Loucy (cell line): ENCODE results near the gene SLC25A12.

Source experiments
- H2AFZ ChIP-seq: fragments of 200-600 bp; sonication (generic); 2 replicates; pipeline ENCODE4 v1.6.0; 2016; ENCODE audit warnings: antibody characterized with exemption, mild to moderate bottlenecking, low read length, moderate library complexity
- H3F3A ChIP-seq: fragments of 200-600 bp; 2 replicates; pipeline ENCODE4 v1.6.0; 2016; ENCODE audit warnings: antibody characterized with exemption, low read depth, mild to moderate bottlenecking
- H3K27me3 ChIP-seq: fragments of 200-600 bp; sonication (generic); 2 replicates; pipeline ENCODE4 v1.6.1; 2014; ENCODE audit warnings: low read length, mild to moderate bottlenecking; ENCODE audit not compliant: insufficient read depth, poor library complexity, severe bottlenecking
- H3K36me3 ChIP-seq: fragments of 200-600 bp; sonication (generic); 2 replicates; pipeline ENCODE4 v1.6.1; 2016; ENCODE audit warnings: low read length; ENCODE audit not compliant: insufficient read depth
- H3K4me1 ChIP-seq: fragments of 200-600 bp; sonication (generic); 2 replicates; pipeline ENCODE4 v1.5.1; 2014; ENCODE audit warnings: low read length, mild to moderate bottlenecking; ENCODE audit not compliant: insufficient read depth, poor library complexity, severe bottlenecking
- H3K4me2 ChIP-seq: fragments of 200-600 bp; sonication (generic); 2 replicates; pipeline ENCODE4 v1.6.0; 2014; ENCODE audit warnings: antibody characterized with exemption, low read length, low read depth, mild to moderate bottlenecking; ENCODE audit not compliant: poor library complexity, severe bottlenecking
- H3K4me3 ChIP-seq: fragments of 200-600 bp; sonication (generic); 2 replicates; pipeline ENCODE4 v1.5.1; 2014; ENCODE audit warnings: low read length, mild to moderate bottlenecking, mixed read lengths; ENCODE audit not compliant: poor library complexity, severe bottlenecking
- H3K79me2 ChIP-seq: fragments of 200-600 bp; sonication (generic); 2 replicates; pipeline ENCODE4 v1.6.1; 2014; ENCODE audit warnings: low read length; ENCODE audit not compliant: insufficient read depth
- H3K9ac ChIP-seq: fragments of 200-600 bp; sonication (generic); 2 replicates; pipeline ENCODE4 v1.6.0; 2014; ENCODE audit warnings: mild to moderate bottlenecking, low read depth, low read length, moderate library complexity; ENCODE audit not compliant: poor library complexity, severe bottlenecking
- H3K9me2 ChIP-seq: fragments of 200-600 bp; sonication (generic); replicated peaks from 2 replicates; pipeline ENCODE4 v1.6.1; 2016; ENCODE audit warnings: low read depth, low read length, mixed read lengths
- H3K9me3 ChIP-seq: fragments of 200-600 bp; sonication (generic); 2 replicates; pipeline ENCODE4 v1.6.1; 2014; ENCODE audit warnings: mild to moderate bottlenecking, antibody characterized with exemption, low read length, low read depth; ENCODE audit not compliant: insufficient read depth
- H4K20me1 ChIP-seq: fragments of 200-600 bp; sonication (generic); 2 replicates; pipeline ENCODE4 v1.6.0; 2014; ENCODE audit warnings: antibody characterized with exemption, low read length, mild to moderate bottlenecking; ENCODE audit not compliant: insufficient read depth, poor library complexity, severe bottlenecking
- EZH2phosphoT487 ChIP-seq: fragments of 200-600 bp; IDR thresholded peaks from 2 replicates; pipeline ENCODE4 v1.6.1; 2018; ENCODE audit warnings: antibody characterized with exemption, mild to moderate bottlenecking, moderate library complexity, borderline replicate concordance
- TF ChIP-seq, protein P1 (sequence below): fragments of 200-600 bp; sonication (generic); conservative IDR thresholded peaks from 2 replicates; pipeline ENCODE4 v1.5.1; 2014; ENCODE audit warnings: mild to moderate bottlenecking, antibody characterized with exemption, low read length

The SLC25A12 gene

GRCh38 chr2:171788316-171788993, 105.6 kb downstream of the SLC25A12 start:
- H3F3A ChIP-seq = no peaks in the 10 kb centered on the region
- no peaks in the 10 kb centered on the region for H3K4me1 ChIP-seq
- no peaks in the 10 kb centered on the region for H4K20me1 ChIP-seq
- no peak overlapping the region for H2AFZ ChIP-seq
- no peak overlapping the region for H3K4me3 ChIP-seq
- H3K9me2 ChIP-seq = no peaks in the 10 kb centered on the region
- H3K9me3 ChIP-seq = no peaks in the 10 kb centered on the region
- no peak overlapping the region for H3K4me2 ChIP-seq
- H3K79me2 ChIP-seq = no peaks in the 10 kb centered on the region
- TF ChIP-seq EZH2phosphoT487 = no peak
- TF ChIP-seq, protein P1, sequence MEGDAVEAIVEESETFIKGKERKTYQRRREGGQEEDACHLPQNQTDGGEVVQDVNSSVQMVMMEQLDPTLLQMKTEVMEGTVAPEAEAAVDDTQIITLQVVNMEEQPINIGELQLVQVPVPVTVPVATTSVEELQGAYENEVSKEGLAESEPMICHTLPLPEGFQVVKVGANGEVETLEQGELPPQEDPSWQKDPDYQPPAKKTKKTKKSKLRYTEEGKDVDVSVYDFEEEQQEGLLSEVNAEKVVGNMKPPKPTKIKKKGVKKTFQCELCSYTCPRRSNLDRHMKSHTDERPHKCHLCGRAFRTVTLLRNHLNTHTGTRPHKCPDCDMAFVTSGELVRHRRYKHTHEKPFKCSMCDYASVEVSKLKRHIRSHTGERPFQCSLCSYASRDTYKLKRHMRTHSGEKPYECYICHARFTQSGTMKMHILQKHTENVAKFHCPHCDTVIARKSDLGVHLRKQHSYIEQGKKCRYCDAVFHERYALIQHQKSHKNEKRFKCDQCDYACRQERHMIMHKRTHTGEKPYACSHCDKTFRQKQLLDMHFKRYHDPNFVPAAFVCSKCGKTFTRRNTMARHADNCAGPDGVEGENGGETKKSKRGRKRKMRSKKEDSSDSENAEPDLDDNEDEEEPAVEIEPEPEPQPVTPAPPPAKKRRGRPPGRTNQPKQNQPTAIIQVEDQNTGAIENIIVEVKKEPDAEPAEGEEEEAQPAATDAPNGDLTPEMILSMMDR = no peak
- no peak overlapping the region for H3K9ac ChIP-seq
- no peaks in the 10 kb centered on the region for H3K27me3 ChIP-seq
- peaks cover 71% of the 10 kb centered on the region for H3K36me3 ChIP-seq

DNA sequence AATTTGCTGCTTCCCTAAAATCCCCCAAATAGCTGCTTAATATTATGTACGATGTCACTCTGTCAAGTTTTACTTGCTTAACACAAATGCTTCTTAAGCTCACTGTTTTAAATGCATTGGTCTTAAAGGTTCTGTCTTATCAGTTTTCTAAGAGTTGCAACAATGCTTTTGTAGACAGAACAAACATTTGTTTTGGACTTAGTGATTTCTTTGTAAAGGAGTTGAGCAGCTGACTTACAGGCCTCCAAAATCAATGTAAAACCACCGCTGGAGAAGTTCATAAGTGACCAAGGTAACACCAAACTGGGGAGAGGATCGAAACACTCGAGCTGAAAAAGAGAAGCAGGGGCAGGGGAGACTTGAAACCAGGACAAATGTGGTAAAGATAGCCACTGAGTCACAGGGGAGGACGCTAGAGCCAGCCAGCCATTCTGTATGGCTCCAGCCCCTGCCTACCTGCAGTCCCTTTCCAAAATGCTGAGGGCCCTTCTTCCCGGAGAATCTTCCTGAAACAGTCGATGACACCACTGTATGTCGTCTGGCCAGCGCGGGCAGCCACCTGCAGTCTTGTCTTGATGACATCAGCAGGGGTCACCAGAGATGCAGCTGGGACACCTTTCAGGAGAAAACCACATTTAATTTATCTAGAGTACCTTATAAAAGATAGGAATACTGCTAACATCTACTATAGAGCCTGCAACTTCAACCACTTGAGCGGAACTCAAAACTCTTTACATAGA, 106.5 kb downstream of the SLC25A12 start:
- TF ChIP-seq, protein P1 = no peak
- no peak for TF ChIP-seq EZH2phosphoT487
- Histone ChIP-seq H3K4me3 (no peak overlapping the region), H4K20me1 (no peaks in the 10 kb centered on the region)

GRCh38 chr2:171785450-171785849, 108.6 kb downstream of the SLC25A12 start:
- Histone ChIP-seq H3K79me2 (no peaks in the 10 kb centered on the region), H3K9me3 (no peaks in the 10 kb centered on the region), H3K4me2 (no peak overlapping the region), H3K36me3 (peaks cover 47% of the 10 kb centered on the region), H3K9ac (no peak overlapping the region), H2AFZ (no peak overlapping the region), H3K4me1 (no peaks in the 10 kb centered on the region), H3K4me3 (no peak overlapping the region), H3F3A (no peaks in the 10 kb centered on the region), H3K9me2 (no peaks in the 10 kb centered on the region), H3K27me3 (no peaks in the 10 kb centered on the region), H4K20me1 (no peaks in the 10 kb centered on the region)
- TF ChIP-seq, protein P1 = no peak

More for the DNA sequence above, 106.5 kb downstream of the SLC25A12 start:
- Histone ChIP-seq H2AFZ (no peak overlapping the region), H3K9me3 (no peaks in the 10 kb centered on the region), H3K9ac (no peak overlapping the region), H3K9me2 (no peaks in the 10 kb centered on the region), H3F3A (no peaks in the 10 kb centered on the region), H3K4me2 (no peak overlapping the region), H3K79me2 (no peaks in the 10 kb centered on the region), H3K27me3 (no peaks in the 10 kb centered on the region), H3K36me3 (peaks cover 61% of the 10 kb centered on the region), H3K4me1 (no peaks in the 10 kb centered on the region)
